Activated B cell treated with CpG ODN at 0.5 μM for 24 hours (primary cell): Measurements from ENCODE around the gene MAP3K6. TPM values are rescaled to one million over a fixed set of nuclear protein-coding genes. Genes with fewer than 3 reads are reported as not detected.

Source experiments
- ATAC-seq: fragments of 200-7000 bp; cut with Tn5 transposase; one replicate; pipeline ENCODE4 v1.10.0; 2021; ENCODE audit warnings: low read depth, mild to moderate bottlenecking, moderate library complexity
- CTCF ChIA-PET: fragments of 350-600 bp; sonication (Branson Sonifier 250); formaldehyde crosslinking; loops from one replicate; lab custom pipeline; 2021; ENCODE audit warnings: antibody characterized with exemption; lab: Charles Lee
- POLR2A ChIA-PET: fragments of 350-600 bp; sonication (Branson Sonifier 250); formaldehyde crosslinking; loops from one replicate; lab custom pipeline; 2021; ENCODE audit warnings: antibody characterized with exemption; lab: Charles Lee
- DNase-seq: peaks from one replicate; pipeline ENCODE4 v3.0.0; 2022
- H3K27ac Mint-ChIP-seq: one replicate; pipeline ENCODE4 v1.8.0; 2020; ENCODE audit warnings: mixed read lengths
- H3K27me3 Mint-ChIP-seq: one replicate; pipeline ENCODE4 v1.8.0; 2021; ENCODE audit warnings: mixed read lengths
- H3K36me3 Mint-ChIP-seq: one replicate; pipeline ENCODE4 v1.8.0; 2021; ENCODE audit warnings: low read depth, mixed read lengths
- H3K4me1 Mint-ChIP-seq: one replicate; pipeline ENCODE4 v1.8.0; 2021; ENCODE audit warnings: mixed read lengths
- H3K4me3 Mint-ChIP-seq: one replicate; pipeline ENCODE4 v1.8.0; 2020; ENCODE audit warnings: mild to moderate bottlenecking, mixed read lengths
- H3K9me3 Mint-ChIP-seq: one replicate; pipeline ENCODE4 v1.8.0; 2020; ENCODE audit warnings: mixed read lengths
- CTCF ChIP-seq: fragments of 200-600 bp; IDR thresholded peaks from one replicate; pipeline ENCODE4 v1.8.0; 2022; ENCODE audit warnings: antibody characterized with exemption, mild to moderate bottlenecking
- intact Hi-C: fragments of 100-400 bp; cut with micrococcal nuclease; formaldehyde crosslinking; loops from one replicate; pipeline ENCODE4 v1.15.1; 2024
- total RNA-seq: library from RNA; stranded (reverse); gene quantifications from 2 replicates; pipeline ENCODE4 v1.2.3, GENCODE V29; 2022

The MAP3K6 gene
- total RNA-seq, 1 donor from 2014 or later, result 4.6 TPM

DNA sequence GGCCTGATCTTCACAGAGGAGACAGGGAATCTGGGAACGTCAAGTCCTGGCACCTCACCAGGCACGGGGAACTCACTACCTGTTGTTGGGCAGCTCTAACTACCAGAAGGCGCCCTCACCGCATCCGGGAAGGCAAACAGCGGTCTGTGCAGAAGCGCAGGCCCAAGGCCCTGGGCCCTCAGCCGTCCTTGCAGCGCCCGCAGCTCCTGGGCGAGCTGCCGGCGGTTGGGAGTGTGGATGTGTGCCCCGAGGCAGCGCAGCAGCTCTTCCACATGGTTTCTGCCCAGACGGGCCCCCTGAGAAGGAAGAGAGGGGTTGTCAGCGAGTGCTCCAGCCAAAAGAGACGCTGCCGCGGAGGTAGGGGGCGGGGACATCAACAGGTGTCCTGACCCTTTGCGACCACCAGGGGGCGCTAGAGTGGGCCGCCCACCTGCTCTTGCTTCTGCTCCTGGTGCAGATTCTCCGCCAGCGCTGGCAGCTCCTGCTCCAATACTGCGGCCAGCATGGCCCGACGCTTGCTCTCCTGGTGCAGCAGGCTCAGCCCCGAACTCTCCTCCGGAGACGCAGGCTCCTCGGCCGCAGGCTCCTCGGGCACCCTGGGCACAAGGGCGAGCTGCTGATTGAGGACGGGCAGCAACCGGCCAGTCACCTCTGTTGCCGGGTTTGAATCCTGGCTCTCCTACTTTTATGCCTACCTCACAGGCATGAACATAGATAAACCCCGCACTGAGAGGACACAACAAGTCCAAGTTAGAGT lies 9.3 kb downstream of the MAP3K6 start:
- TF ChIP-seq CTCF, result peak; percentile 69
- POLR2A ChIA-PET, result interaction anchor here (0.6 to 9.1 kb wide), 8 partner anchors 8 to 512 kb away, joined by 3 to 75 read pairs (median 8); partner anchors contain the start of genes MAP3K6, SYTL1 and TMEM222
- peaks cover 6% of the 10 kb centered on the region for H3K36me3 Mint-ChIP-seq
- peak overlapping the region; percentile 56 for H3K27ac Mint-ChIP-seq
- H3K4me1 Mint-ChIP-seq, result peaks cover 46% of the 10 kb centered on the region
- no peaks in the 10 kb centered on the region for H3K9me3 Mint-ChIP-seq
- CTCF ChIA-PET, result interaction anchor here (0.9 to 3.9 kb wide), 24 partner anchors 8 to 457 kb away, joined by 3 to 43 read pairs (median 6); partner anchors contain the start of genes AHDC1, CD164L2, GPATCH3 and GPR3
- no peaks in the 10 kb centered on the region for H3K27me3 Mint-ChIP-seq
- H3K4me3 Mint-ChIP-seq, result peak overlapping the region; percentile 76
- ATAC-seq (peak; percentile 66), DNase-seq (peak; percentile 80)
- intact Hi-C loops, result loop anchor here (1.0 to 2.0 kb wide), 9 partner anchors 8 to 249 kb away; partner anchors contain the start of genes GPR3 and TMEM222

- Mint-ChIP-seq H3K4me3 (peak overlapping the region; percentile 76), H3K36me3 (peaks cover 7% of the 10 kb centered on the region), H3K27ac (peak overlapping the region; percentile 56), H3K9me3 (no peaks in the 10 kb centered on the region), H3K4me1 (peaks cover 46% of the 10 kb centered on the region), H3K27me3 (no peaks in the 10 kb centered on the region)
- DNase-seq, result no peak
- CTCF ChIA-PET, result interaction anchor here (1.0 to 3.9 kb wide), 24 partner anchors 8 to 456 kb away, joined by 3 to 43 read pairs (median 6); partner anchors contain the start of genes AHDC1, CD164L2, GPATCH3 and GPR3
- intact Hi-C loops, result loop anchor here (1.0 to 2.0 kb wide), 9 partner anchors 9 to 250 kb away; partner anchors contain the start of genes GPR3 and TMEM222
- no peak for TF ChIP-seq CTCF
- POLR2A ChIA-PET, result interaction anchor here (0.6 to 9.1 kb wide), 9 partner anchors 8 to 513 kb away, joined by 3 to 75 read pairs (median 7); partner anchors contain the start of genes MAP3K6, SYTL1 and TMEM222
- ATAC-seq, result peak; percentile 55
Observed at GRCh38 chr1:27356619-27357280, 10.0 kb downstream of the MAP3K6 start.

DNA sequence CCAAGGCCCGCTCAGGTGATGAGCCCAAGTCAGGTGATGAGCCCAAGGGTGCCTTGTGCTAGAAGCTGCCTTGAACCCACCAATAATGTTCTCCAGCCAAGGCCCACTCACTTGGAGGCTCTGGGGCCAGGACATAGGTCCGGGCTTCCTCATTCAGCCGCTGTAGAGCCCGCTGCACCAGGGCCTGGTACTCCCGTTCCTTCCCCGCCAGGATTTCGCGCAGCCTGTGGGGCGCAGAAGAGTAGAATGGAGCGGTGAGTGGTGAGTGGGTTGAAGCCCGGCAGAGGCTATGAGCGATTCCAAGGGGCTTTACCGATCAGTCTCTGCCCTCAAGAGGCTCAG lies 10.5 kb downstream of the MAP3K6 start:
- no peak for TF ChIP-seq CTCF
- CTCF ChIA-PET, result interaction anchor here (1.0 to 3.9 kb wide), 13 partner anchors 15 to 307 kb away, joined by 3 to 43 read pairs (median 6); partner anchors contain the start of genes CD164L2, GPR3 and SYTL1
- H3K4me1 Mint-ChIP-seq, result peaks cover 46% of the 10 kb centered on the region
- H3K4me3 Mint-ChIP-seq, result peak overlapping the region; percentile 76
- intact Hi-C loops, result loop anchor here (2.0 kb wide), 2 partner anchors 17 to 23 kb away; no protein-coding TSS in a partner anchor
- ATAC-seq (no peak), DNase-seq (no peak)
- POLR2A ChIA-PET, result interaction anchor here (1.1 to 9.1 kb wide), 6 partner anchors 8 to 33 kb away, joined by 3 to 75 read pairs (median 10); partner anchors contain the start of genes MAP3K6, SYTL1 and TMEM222
- H3K27ac Mint-ChIP-seq, result peak overlapping the region; percentile 56
- H3K27me3 Mint-ChIP-seq, result no peaks in the 10 kb centered on the region
- H3K9me3 Mint-ChIP-seq, result no peaks in the 10 kb centered on the region
- peaks cover 12% of the 10 kb centered on the region for H3K36me3 Mint-ChIP-seq

- DNase-seq (no peak), ATAC-seq (no peak)
- H3K36me3 Mint-ChIP-seq, result peaks cover 15% of the 10 kb centered on the region
- POLR2A ChIA-PET, result interaction anchor here (0.6 to 9.1 kb wide), 6 partner anchors 10 to 1102 kb away, joined by 3 to 75 read pairs (median 10); partner anchors contain the start of genes MAP3K6, SYTL1 and TMEM222
- intact Hi-C loops, result loop anchor here (2.0 kb wide), 2 partner anchors 17 to 23 kb away; no protein-coding TSS in a partner anchor
- peaks cover 43% of the 10 kb centered on the region for H3K4me1 Mint-ChIP-seq
- no peaks in the 10 kb centered on the region for H3K9me3 Mint-ChIP-seq
- peak overlapping the region; percentile 7 for H3K4me3 Mint-ChIP-seq
- no peaks in the 10 kb centered on the region for H3K27me3 Mint-ChIP-seq
- no peak for TF ChIP-seq CTCF
- peak overlapping the region; percentile 66 for H3K27ac Mint-ChIP-seq
- CTCF ChIA-PET, result interaction anchor here (1.0 to 3.9 kb wide), 7 partner anchors 23 to 307 kb away, joined by 3 to 43 read pairs (median 15); partner anchors contain the start of genes CD164L2 and GPR3
Observed at GRCh38 chr1:27355683-27356082, 11.1 kb downstream of the MAP3K6 start.
